CD8-positive, alpha-beta memory T cell (primary cell): ENCODE measurements around the gene TRPM8. TPM values are rescaled to one million over a fixed set of nuclear protein-coding genes. Genes with fewer than 3 reads are reported as not detected.

ENCODE experiments used
- CTCF ChIA-PET: fragments of 350-600 bp; sonication (Branson Sonifier 250); formaldehyde crosslinking; loops from one replicate; lab custom pipeline; 2021; ENCODE audit warnings: antibody characterized with exemption; lab: Charles Lee
- POLR2A ChIA-PET: fragments of 350-600 bp; sonication (Branson Sonifier 250); formaldehyde crosslinking; loops from one replicate; lab custom pipeline; 2021; ENCODE audit warnings: antibody characterized with exemption; lab: Charles Lee
- DNase-seq, 5 donors: peaks; one replicate each; pipeline versions ENCODE4 v3.0.0 to v3.0.0-alpha.2; 2020 to 2022; ENCODE audit warnings: mixed read lengths in 1 of 5
- H3K27ac ChIP-seq: one replicate; pipeline ENCODE4 v1.7.0; 2013; ENCODE audit warnings: low read depth, mild to moderate bottlenecking, low read length, moderate library complexity
- H3K27me3 ChIP-seq: 2 replicates; pipeline ENCODE4 v1.7.0; 2013; ENCODE audit warnings: low read length, mild to moderate bottlenecking; ENCODE audit not compliant: insufficient read depth, poor library complexity, severe bottlenecking
- H3K36me3 ChIP-seq: 2 replicates; pipeline ENCODE4 v1.7.0; 2013; ENCODE audit warnings: mild to moderate bottlenecking, low read length, moderate library complexity; ENCODE audit not compliant: insufficient read depth
- H3K4me1 ChIP-seq: 2 replicates; pipeline ENCODE4 v1.7.0; 2013; ENCODE audit warnings: mild to moderate bottlenecking, low read length, moderate library complexity; ENCODE audit not compliant: insufficient read depth
- H3K4me3 ChIP-seq: 2 replicates; pipeline ENCODE4 v1.7.0; 2013; ENCODE audit warnings: mild to moderate bottlenecking, low read length
- H3K9me3 ChIP-seq: 2 replicates; pipeline ENCODE4 v1.7.0; 2013; ENCODE audit warnings: mild to moderate bottlenecking, low read length
- H3K27ac Mint-ChIP-seq, 8 donors: one replicate each; pipeline ENCODE4 v1.8.0; 2020 to 2021; ENCODE audit warnings: mixed read lengths in 8 of 8, mild to moderate bottlenecking in 6 of 8, inconsistent platforms in 3 of 8, moderate library complexity in 3 of 8
- H3K27me3 Mint-ChIP-seq, 2 donors: one replicate each; pipeline ENCODE4 v1.8.0; 2020 to 2021; ENCODE audit warnings: mixed read lengths in 2 of 2, mild to moderate bottlenecking in 1 of 2, moderate library complexity in 1 of 2
- H3K36me3 Mint-ChIP-seq, 3 donors: one replicate each; pipeline ENCODE4 v1.8.0; 2020 to 2021; ENCODE audit warnings: mixed read lengths in 3 of 3, inconsistent platforms in 1 of 3, mild to moderate bottlenecking in 1 of 3
- H3K4me1 Mint-ChIP-seq, 3 donors: one replicate each; pipeline ENCODE4 v1.8.0; 2020 to 2021; ENCODE audit warnings: mixed read lengths in 3 of 3, inconsistent platforms in 1 of 3, mild to moderate bottlenecking in 1 of 3
- H3K4me3 Mint-ChIP-seq, 7 donors: one replicate each; pipeline ENCODE4 v1.8.0; 2020 to 2021; ENCODE audit warnings: mixed read lengths in 7 of 7, mild to moderate bottlenecking in 6 of 7, moderate library complexity in 4 of 7, inconsistent platforms in 2 of 7
- H3K9me3 Mint-ChIP-seq, 5 donors: one replicate each; pipeline ENCODE4 v1.8.0; 2020 to 2022; ENCODE audit warnings: mixed read lengths in 5 of 5, mild to moderate bottlenecking in 3 of 5, moderate library complexity in 2 of 5, inconsistent platforms in 1 of 5
- polyA plus RNA-seq: library from polyadenylated mRNA; unstranded; fragments of 300-500 nt; fragmentation: Illumina TruSeq; gene quantifications from one replicate; pipeline ENCODE4 v1.2.3, GENCODE V29; 2021
- total RNA-seq, 2 experiments: library from RNA; stranded (reverse); gene quantifications; one replicate each; pipeline ENCODE4 v1.2.3, GENCODE V29; 2021

Gene TRPM8
- total and polyA plus RNA-seq, 3 experiments from 2014 or later, result not detected

- H3K27me3 ChIP-seq, result peaks cover 17% of the 10 kb centered on the region
- Mint-ChIP-seq H3K27me3 (peaks cover 35 to 86% of the 10 kb centered on the region in 2 donors), H3K4me1 (peaks cover 8 to 15% (median 11%) of the 10 kb centered on the region in 3 donors), H3K36me3 (peaks cover 0 to 9% (median 0%) of the 10 kb centered on the region in 3 donors), H3K27ac (peak overlapping the region in 1 of 8 donors; percentile 70), H3K9me3 (peaks cover 0 to 4% (median 4%) of the 10 kb centered on the region in 5 donors), H3K4me3 (peak overlapping the region in 6 of 7 donors; percentile 27 to 71 (median 64))
- H3K4me3 ChIP-seq, result no peak overlapping the region
- no peaks in the 10 kb centered on the region for H3K9me3 ChIP-seq
- no peaks in the 10 kb centered on the region for H3K4me1 ChIP-seq
- DNase-seq, result no peak
- no peak overlapping the region for H3K27ac ChIP-seq
- ChIA-PET POLR2A (no interaction called here), CTCF (no interaction called here)
- no peaks in the 10 kb centered on the region for H3K36me3 ChIP-seq
Measured at GRCh38 chr2:233938676-233939370, 21.6 kb downstream of the TRPM8 start.

- Histone ChIP-seq H3K27me3 (peaks cover 17% of the 10 kb centered on the region), H3K9me3 (no peaks in the 10 kb centered on the region), H3K27ac (no peak overlapping the region), H3K36me3 (no peaks in the 10 kb centered on the region), H3K4me1 (no peaks in the 10 kb centered on the region), H3K4me3 (no peak overlapping the region)
- Mint-ChIP-seq H3K4me1 (peaks cover 8 to 15% (median 11%) of the 10 kb centered on the region in 3 donors), H3K27ac (no peak overlapping the region), H3K36me3 (peaks cover 0 to 13% (median 0%) of the 10 kb centered on the region in 3 donors), H3K9me3 (peaks cover 0 to 13% (median 9%) of the 10 kb centered on the region in 5 donors), H3K27me3 (peaks cover 44 to 82% of the 10 kb centered on the region in 2 donors), H3K4me3 (no peak overlapping the region)
- CTCF ChIA-PET, result no interaction called here
- POLR2A ChIA-PET, result no interaction called here
- no peak for DNase-seq
Measured at GRCh38 chr2:233940376-233941276, 23.5 kb downstream of the TRPM8 start.

- H3K27me3 Mint-ChIP-seq, result peaks cover 48 to 81% of the 10 kb centered on the region in 2 donors
Measured at GRCh38 chr2:233942731-233943130, 25.6 kb downstream of the TRPM8 start.

GRCh38 chr2:233944269-233944668, 27.1 kb downstream of the TRPM8 start:
- H3K27me3 ChIP-seq, result peaks cover 5% of the 10 kb centered on the region
- no peak overlapping the region for H3K27ac ChIP-seq
- Mint-ChIP-seq H3K9me3 (peaks cover 0 to 16% (median 12%) of the 10 kb centered on the region in 5 donors), H3K4me3 (no peak overlapping the region), H3K27me3 (peaks cover 35 to 78% of the 10 kb centered on the region in 2 donors), H3K4me1 (peaks cover 1 to 7% (median 2%) of the 10 kb centered on the region in 3 donors), H3K27ac (no peak overlapping the region), H3K36me3 (peaks cover 0 to 9% (median 0%) of the 10 kb centered on the region in 3 donors)
- no peak for DNase-seq
- ChIA-PET POLR2A (no interaction called here), CTCF (no interaction called here)
- no peak overlapping the region for H3K4me3 ChIP-seq
- H3K9me3 ChIP-seq, result no peaks in the 10 kb centered on the region
- no peaks in the 10 kb centered on the region for H3K4me1 ChIP-seq
- no peaks in the 10 kb centered on the region for H3K36me3 ChIP-seq

More at GRCh38 chr2:233942731-233943130, 25.6 kb downstream of the TRPM8 start:
- H3K4me1 Mint-ChIP-seq, result peaks cover 8 to 15% (median 11%) of the 10 kb centered on the region in 3 donors
- peaks cover 0 to 9% (median 0%) of the 10 kb centered on the region in 3 donors for H3K36me3 Mint-ChIP-seq
- POLR2A ChIA-PET, result no interaction called here
- H3K4me1 ChIP-seq, result no peaks in the 10 kb centered on the region
- H3K9me3 ChIP-seq, result no peaks in the 10 kb centered on the region
- no peaks in the 10 kb centered on the region for H3K36me3 ChIP-seq
- CTCF ChIA-PET, result no interaction called here
- peaks cover 16% of the 10 kb centered on the region for H3K27me3 ChIP-seq
- H3K27ac ChIP-seq, result no peak overlapping the region
- no peak for DNase-seq
- H3K27ac Mint-ChIP-seq, result no peak overlapping the region
- no peak overlapping the region for H3K4me3 Mint-ChIP-seq
- H3K9me3 Mint-ChIP-seq, result peaks cover 0 to 16% (median 12%) of the 10 kb centered on the region in 5 donors
- no peak overlapping the region for H3K4me3 ChIP-seq

GRCh38 chr2:233944722-233945121, 27.5 kb downstream of the TRPM8 start:
- peaks cover under 1% of the 10 kb centered on the region for H3K27me3 ChIP-seq
- Mint-ChIP-seq H3K4me3 (no peak overlapping the region), H3K27ac (no peak overlapping the region), H3K36me3 (peaks cover 0 to 9% (median 0%) of the 10 kb centered on the region in 3 donors), H3K9me3 (peaks cover 0 to 16% (median 12%) of the 10 kb centered on the region in 5 donors), H3K4me1 (peaks cover 0 to 6% (median 0%) of the 10 kb centered on the region in 3 donors), H3K27me3 (peaks cover 33 to 78% of the 10 kb centered on the region in 2 donors)
- DNase-seq, result no peak
- no peaks in the 10 kb centered on the region for H3K9me3 ChIP-seq
- no peaks in the 10 kb centered on the region for H3K4me1 ChIP-seq
- CTCF ChIA-PET, result no interaction called here
- H3K36me3 ChIP-seq, result no peaks in the 10 kb centered on the region
- no peak overlapping the region for H3K27ac ChIP-seq
- POLR2A ChIA-PET, result no interaction called here
- H3K4me3 ChIP-seq, result no peak overlapping the region

GRCh38 chr2:233945146-233945545, 28.0 kb downstream of the TRPM8 start:
- peaks cover 33 to 78% of the 10 kb centered on the region in 2 donors for H3K27me3 Mint-ChIP-seq
- Histone ChIP-seq H3K27me3 (no peaks in the 10 kb centered on the region), H3K36me3 (no peaks in the 10 kb centered on the region), H3K9me3 (no peaks in the 10 kb centered on the region), H3K4me1 (no peaks in the 10 kb centered on the region), H3K27ac (no peak overlapping the region), H3K4me3 (no peak overlapping the region)
- H3K4me1 Mint-ChIP-seq, result peaks cover 0 to 6% (median 0%) of the 10 kb centered on the region in 3 donors
- CTCF ChIA-PET, result no interaction called here
- H3K36me3 Mint-ChIP-seq, result peaks cover 0 to 9% (median 0%) of the 10 kb centered on the region in 3 donors
- H3K27ac Mint-ChIP-seq, result no peak overlapping the region
- no peak overlapping the region for H3K4me3 Mint-ChIP-seq
- H3K9me3 Mint-ChIP-seq, result peaks cover 0 to 16% (median 12%) of the 10 kb centered on the region in 5 donors
- POLR2A ChIA-PET, result no interaction called here
- DNase-seq, result no peak

GRCh38 chr2:233950078-233950825, 33.1 kb downstream of the TRPM8 start:
- peaks cover 0 to 6% (median 0%) of the 10 kb centered on the region in 3 donors for H3K36me3 Mint-ChIP-seq
- peaks cover 7% of the 10 kb centered on the region for H3K27me3 ChIP-seq
- no peaks in the 10 kb centered on the region for H3K4me1 ChIP-seq
- peaks cover 22 to 83% of the 10 kb centered on the region in 2 donors for H3K27me3 Mint-ChIP-seq
- peaks cover 0 to 5% (median 3%) of the 10 kb centered on the region in 5 donors for H3K9me3 Mint-ChIP-seq
- H3K4me3 Mint-ChIP-seq, result no peak overlapping the region
- ChIA-PET CTCF (no interaction called here), POLR2A (no interaction called here)
- no peaks in the 10 kb centered on the region for H3K9me3 ChIP-seq
- H3K4me3 ChIP-seq, result no peak overlapping the region
- no peak overlapping the region for H3K27ac ChIP-seq
- DNase-seq, result no peak
- no peaks in the 10 kb centered on the region for H3K4me1 Mint-ChIP-seq
- no peaks in the 10 kb centered on the region for H3K36me3 ChIP-seq
- no peak overlapping the region for H3K27ac Mint-ChIP-seq
